Bone marrow (tissue), 2 donors: ENCODE data around the gene PTDSS2.
"Not testable (repeated sequence)": the region's sequence is repeated elsewhere in the genome, so short reads cannot be mapped to it uniquely, and the experiment has no call there.

Experiments
- DNase-seq, 2 donors: peaks; one replicate each; lab custom pipeline; 2025; lab: John Stamatoyannopoulos, UW

The PTDSS2 gene

DNA sequence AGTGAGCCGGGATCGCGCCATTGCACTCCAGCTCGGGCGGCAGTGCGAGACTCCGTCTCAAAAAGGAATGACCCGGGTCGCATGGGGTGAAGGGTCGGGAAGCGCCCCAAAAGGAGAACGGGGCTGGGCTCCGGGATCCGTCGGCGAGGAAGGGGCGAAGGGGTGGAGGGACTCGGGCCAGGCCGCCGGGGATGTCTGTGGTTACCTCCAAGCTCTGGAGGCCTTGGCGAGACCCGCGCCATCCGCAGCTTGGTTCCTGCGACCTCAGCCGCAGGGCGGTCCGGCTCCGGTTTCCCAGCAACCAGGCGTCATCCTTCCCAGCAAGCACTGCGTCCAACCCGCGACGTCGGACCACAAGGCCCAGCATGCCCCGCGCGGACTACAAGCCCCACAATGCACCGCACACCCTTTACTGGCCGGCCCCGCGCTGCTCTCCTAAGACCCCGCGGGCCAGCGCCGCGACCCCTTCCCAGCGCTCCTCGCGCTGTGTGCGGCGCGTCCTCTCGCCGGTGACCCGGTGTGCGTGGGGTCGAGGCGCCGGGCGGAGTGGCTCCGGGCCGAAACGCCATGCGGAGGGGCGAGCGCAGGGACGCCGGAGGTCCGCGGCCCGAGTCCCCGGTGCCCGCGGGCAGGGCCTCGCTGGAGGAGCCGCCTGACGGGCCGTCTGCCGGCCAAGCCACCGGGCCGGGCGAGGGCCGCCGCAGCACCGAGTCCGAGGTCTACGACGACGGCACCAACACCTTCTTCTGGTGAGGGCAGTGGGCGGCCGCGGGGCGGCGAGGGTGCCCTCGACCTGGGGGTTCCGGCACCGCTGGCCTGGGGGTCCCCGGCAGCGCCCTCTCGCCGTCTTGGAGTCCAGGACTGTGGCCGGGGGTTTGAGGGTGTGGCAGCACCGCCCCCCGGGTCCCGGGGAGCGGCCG lies at the start of gene PTDSS2:
PTDSS2 (plus strand) TSS at position 391 of the 920 bp plus-strand sequence; CDS start at position 568, 177 bp downstream.
- peak; percentile 80 to 82 for DNase-seq

DNA sequence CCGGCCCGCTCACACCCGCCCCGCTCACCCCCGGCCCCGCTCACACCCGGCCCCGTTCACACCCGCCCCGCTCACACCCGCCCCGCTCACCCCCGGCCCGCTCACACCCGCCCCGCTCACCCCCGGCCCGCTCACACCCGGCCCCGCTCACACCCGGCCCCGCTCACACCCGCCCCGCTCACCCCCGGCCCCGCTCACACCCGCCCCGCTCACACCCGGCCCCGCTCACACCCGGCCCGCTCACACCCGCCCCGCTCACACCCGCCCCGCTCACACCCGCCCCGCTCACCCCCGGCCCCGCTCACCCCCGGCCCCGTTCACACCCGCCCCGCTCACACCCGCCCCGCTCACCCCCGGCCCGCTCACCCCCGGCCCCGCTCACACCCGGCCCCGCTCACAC lies 48.9 kb upstream of the PTDSS2 start:
- DNase-seq: not testable (repeated sequence)

DNA sequence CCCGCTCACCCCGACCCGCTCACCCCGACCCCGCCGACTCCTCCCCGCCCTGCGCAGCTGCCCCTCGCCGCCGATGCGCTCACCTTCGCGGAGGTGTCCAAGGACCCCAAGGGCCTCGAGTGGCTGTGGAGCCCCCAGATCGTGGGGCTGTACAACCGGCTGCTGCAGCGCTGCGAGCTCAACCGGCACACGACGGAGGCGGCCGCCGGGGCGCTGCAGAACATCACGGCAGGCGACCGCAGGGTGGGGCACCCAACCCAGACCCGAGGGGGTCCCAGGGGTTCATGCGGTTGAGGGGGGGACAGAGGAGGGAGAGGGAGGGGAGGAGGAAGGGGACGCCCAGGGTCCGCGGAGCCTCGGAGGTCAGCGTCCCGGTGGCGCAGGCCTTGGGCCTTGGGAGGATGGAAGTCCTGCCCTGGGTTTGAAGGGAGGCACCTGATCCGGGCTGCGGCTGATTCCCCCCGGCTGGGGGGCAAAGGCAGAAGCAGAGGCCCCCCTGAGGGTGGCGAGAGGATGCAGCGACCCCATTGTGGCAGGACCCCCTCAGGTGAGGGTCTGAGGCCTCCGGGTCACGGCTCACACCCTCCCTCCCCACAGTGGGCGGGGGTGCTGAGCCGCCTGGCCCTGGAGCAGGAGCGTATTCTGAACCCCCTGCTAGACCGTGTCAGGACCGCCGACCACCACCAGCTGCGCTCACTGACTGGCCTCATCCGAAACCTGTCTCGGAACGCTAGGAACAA lies 46.9 kb upstream of the PTDSS2 start:
- DNase-seq: no peak

DNA sequence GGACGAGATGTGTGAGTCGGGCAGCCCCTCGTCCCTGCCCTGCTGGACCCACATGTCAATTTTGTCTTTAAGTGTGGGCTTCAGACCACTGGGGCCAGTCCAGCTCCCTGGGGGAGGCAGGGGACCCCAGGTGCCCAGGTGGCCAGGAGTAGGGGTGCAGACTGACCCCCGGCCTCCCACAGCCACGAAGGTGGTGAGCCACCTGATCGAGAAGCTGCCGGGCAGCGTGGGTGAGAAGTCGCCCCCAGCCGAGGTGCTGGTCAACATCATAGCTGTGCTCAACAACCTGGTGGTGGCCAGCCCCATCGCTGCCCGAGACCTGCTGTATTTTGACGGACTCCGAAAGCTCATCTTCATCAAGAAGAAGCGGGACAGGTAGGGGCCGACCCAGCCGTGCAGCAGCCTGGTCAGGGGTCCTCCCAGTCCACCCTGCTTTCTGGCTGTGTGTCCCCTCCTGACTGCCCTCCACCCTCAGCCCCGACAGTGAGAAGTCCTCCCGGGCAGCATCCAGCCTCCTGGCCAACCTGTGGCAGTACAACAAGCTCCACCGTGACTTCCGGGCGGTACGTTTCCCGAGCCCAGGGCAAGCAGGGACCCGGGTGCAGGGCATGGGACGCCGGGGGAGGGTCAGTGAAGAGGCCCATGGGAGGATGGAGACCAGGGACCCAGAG lies 46.2 kb upstream of the PTDSS2 start:
- DNase-seq: no peak

DNA sequence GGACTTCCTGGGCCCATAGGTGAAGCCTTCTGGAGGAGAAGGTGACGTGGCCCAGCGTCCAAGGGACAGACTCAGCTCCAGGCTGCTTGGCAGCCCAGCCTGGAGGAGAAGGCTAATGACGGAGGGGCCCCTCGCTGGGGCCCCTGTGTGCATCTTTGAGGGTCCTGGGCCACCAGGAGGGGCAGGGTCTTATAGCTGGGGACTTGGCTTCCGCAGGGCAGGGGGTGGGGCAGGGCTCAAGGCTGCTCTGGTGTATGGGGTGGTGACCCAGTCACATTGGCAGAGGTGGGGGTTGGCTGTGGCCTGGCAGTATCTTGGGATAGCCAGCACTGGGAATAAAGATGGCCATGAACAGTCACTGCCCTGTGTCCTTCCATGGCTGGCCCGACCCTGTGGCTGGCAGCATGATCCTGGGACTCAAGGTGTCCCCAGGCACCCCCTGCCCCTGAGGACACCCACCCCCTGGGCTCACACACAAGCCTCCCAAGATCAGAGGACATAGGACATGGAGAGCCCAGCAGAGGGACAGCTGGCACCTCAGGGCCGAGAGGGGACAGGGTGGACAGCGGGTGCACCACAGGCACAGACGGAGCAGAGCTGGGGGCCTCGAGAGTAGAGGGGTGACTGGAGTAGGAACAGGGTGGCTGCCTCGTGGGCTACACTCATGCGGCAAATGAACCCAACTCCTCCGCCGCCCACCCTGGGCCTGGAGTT lies 45.4 kb upstream of the PTDSS2 start:
- no peak for DNase-seq

DNA sequence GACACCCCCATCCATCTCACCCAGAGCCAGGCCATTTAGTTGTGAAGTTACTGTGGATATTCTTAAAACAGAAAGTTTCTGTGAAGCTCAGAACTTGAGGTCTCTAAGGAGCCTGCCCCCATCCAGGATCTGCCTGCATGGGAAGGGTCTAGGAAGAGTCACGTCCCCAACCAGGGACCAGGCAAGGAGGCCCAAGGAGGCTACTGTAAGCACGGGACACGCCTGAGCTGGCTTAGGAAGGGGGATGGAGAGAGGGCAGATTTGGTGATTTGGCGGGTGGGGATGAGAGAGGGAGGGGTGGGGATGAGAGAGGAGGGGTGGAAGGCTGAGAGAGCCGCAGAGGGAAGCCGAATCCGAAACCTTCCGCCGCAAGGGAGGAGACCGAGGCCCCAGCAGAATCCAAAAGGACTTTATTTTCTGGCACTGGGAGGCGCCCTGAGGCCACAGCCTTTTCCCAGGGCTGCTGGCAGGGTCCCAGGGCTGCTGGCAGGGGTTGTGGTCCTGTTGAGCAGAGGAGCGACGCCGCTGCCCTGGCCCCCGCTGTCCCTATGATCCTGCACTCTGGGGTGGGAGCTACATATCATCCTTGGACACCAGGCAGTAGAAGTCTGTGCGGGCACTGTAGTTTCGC lies 44.6 kb upstream of the PTDSS2 start:
- DNase-seq: no peak

DNA sequence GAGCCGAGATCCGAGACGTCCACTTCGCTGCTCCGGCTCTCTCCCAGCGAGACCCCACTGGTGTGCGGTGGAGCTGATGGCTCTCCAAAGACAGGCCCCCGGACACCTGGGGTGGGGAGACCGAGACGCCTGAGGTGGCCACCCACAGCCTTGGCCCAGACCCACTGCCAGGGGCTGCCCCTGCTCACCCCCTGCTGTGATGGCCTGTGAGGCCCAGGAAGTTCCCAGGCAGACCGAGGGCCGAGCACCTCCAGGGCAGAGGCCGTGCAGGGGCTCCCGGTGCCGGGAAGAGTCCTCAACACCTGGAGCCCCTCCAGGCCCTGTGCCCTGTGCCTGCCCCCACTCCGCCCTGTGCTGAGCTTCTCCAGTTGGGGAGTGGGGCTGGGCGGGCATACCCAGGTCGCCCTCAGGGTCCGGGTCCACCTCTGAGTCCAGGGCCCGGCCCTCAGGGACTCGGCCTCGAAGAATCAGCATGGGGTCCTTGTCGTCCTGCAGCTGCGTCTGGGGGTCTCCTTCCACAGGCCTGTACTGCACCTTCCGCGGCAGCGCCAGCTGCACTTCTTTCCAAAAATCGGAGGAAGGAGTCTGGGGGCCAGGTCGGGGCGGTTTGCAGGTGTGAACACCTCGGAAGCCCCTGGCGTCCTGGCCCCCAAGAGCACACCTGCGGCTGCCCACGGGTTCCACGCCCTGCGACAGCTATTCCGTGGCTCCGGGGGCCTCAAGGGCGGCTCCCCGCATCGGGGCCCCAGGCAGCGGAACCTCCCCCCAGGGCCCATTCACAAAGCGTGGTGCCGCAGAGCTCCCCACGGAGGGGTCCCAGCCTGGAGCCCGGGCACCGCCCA lies 43.9 kb upstream of the PTDSS2 start:
- no peak for DNase-seq

DNA sequence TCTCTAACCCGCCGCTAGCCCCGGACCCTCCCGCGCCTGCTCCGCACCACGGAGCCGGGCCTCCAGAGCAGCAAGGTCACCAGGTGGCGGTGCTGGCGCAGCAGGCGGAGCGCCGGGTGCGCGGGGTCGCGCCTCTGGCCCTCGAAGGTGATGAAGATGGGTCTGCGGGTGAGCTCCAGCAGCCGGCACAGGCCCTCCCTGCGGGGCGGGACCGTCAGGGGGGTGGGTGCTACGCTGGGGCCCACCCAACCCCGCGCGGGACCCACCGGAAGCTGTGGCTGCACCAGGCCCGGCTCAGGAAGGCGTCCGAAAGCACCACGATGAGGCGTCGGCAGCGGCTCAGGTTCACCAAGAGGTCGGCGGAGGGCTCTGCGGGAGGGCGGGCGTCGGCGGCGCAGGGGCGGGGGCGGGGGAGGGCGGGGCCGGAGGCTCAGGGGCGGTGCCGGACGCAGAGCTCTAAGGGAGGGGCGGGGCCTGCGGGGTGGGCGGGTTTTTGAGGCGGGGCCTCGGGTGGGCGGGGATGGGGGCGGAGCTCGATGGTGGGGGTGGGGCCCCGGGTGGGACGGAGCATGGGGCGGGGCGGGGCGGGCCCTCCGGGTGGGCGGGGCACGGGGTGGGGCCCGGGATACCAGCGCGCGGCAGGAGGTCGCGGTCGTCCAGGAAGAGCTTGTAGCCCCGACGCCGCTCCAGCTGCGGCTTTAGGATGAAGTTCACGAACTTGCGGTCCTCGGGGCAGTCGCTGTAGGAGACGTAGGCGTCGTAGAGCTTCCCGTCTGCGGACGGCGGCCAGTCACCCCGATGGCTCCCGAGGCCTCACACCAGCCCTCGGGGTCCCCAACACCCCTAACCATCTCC lies 43.1 kb upstream of the PTDSS2 start:
- peak; percentile 55 to 69 for DNase-seq

DNA sequence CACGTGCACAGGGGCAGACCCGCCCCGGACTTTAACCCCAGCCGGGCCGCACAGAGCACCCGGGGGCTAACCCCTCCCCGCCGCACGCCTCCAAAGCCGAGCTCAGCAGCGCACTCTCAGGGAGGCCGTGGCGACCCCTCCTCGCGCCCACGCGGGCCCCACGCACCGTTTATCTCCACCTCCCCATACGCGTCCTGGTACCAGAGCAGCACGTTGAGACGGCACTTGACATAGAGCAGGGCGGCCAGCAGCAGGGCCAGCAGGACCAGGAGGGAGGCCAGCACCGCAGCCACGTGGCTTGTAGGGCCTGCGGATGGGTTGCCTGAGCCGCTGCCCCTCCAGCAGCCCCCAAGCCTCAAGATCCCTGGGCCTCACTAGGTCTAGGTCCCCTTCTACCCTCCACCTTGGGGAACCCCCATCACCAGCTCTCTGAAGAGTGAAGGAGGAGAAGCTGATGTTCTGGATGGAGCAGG lies 42.4 kb upstream of the PTDSS2 start:
- DNase-seq: no peak

DNA sequence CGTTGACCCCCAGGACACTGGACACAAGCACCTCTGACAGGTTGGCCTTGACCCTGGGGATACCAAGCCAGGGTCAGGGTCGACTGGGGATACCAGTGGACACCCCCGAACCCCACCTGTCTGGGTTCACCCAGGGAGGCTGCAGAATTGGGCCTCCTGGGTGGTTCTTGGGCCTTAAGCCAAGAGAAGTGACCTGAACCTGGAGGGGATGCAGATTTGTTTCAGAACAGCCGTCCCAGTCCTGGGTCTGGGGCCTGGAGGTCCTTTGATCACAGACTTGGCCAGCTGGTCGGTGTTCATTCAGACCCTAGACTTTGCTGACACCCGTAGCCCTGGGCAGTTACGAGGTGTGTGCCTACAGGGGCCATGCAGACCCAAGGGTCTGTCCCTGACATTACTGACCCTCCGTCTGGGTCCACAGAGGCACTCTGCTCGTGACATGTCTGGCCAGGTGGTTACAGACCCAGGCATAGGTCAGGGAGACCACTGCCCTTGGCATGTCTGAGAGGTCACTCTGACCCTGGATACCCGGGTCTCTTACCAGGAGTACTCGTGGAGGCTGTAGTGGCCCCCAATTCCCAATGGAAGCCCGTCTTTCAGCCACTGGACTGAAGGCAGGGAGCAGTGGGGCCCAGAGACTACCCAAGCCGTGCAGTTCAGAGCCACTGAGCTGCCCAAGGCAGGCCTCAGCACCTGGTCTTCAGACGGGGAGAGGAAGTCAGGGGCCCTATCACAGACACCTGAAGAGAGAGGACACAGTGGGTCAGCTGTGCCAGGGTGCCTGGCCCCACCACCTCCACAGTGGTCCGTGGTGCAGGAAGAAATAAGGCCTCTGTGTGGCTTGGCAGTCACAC lies 41.7 kb upstream of the PTDSS2 start:
- DNase-seq: no peak

DNA sequence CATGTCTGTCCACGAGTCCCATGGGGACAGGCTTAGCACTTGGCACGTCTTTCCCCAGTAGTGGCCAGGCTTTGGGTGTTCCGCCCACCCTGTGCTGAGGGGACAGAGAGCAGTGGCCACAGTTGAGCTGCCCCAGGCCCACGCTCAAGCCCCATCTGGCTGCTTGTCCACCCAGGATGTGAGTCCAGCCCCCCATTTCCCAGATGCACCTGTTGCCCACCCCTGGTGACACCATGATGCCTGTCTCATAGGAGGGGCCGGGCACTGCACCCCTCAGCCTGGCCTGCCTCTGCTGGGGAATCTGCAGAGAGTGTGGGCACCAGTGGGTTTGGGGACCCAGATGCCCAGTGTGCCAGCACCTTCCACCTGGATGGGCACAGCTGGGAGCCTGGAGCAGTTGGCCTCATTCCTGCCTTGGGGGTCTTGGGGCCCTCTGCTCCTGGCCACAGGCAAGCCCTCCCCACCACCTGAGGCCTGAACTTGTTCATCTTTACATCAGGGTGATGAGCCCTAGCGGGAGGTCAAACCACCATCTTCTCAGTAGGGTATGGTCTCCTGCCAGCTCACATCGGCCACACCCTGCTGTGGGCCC lies 41.0 kb upstream of the PTDSS2 start:
- no peak for DNase-seq

DNA sequence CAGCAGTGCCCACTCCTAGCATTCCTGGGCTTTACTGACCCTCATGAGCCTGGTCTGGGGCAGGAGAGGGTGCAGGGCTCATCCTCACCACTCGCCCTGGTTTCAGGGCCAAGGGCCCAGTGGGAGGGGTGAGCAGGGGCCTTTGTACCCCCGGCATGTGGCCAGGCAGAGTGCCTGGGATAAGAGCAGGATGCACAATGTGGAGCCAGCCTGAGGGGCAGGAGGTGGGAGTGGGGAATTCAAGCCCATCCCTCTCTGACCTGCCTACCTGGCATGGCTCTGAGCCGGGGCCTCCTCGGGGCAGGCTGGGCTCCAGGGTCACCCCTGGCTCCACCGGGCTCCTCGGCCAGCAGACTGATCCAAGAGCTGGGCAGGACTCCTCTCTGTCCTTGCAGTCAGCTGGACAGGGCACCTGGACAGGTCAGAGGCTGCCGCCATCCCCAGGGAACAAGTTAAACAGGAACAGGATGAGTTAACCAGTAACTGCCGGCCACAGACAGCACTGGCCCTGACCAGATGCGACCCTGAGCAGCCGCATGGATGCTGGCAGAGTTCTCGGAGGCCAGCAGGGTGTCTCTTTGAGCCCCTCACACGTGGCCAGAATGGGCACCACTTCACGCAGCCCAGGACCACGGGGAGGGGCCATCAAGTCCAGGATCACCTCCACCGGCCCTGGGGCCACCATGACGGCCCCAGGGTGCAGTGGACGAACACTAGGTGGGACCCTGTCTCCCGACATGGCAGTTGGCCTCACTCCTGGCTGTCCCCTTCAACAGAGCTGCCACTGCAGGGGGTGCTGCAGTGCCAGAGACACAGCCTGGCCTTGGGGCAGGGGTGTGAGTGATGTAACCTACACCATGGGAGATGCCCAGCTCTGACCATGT lies 40.2 kb upstream of the PTDSS2 start:
- DNase-seq: no peak

DNA sequence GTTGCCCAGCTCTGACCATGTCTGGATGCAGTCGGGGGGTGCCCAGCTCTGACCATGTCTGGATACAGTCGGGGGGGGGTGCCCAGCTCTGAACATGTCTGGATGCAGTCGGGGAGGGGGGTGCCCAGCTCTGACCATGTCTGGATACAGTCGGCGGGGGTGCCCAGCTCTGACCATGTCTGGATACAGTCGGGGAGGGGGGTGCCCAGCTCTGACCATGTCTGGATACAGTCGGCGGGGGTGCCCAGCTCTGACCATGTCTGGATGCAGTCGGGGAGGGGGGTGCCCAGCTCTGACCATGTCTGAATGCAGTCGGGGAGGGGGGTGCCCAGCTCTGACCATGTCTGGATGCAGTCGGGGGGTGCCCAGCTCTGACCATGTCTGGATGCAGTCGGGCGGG lies 39.4 kb upstream of the PTDSS2 start:
- DNase-seq: not testable (repeated sequence)

DNA sequence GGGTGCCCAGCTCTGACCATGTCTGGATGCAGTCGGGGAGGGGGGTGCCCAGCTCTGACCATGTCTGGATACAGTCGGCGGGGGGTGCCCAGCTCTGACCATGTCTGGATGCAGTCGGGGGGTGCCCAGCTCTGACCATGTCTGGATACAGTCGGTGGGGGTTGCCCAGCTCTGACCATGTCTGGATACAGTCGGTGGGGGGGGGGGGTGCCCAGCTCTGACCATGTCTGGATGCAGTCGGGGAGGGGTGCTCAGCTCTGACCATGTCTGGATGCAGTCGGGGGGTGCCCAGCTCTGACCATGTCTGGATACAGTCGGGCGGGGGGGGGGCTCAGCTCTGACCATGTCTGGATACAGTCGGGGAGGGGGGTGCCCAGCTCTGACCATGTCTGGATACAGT lies 38.6 kb upstream of the PTDSS2 start:
- DNase-seq: not testable (repeated sequence)

DNA sequence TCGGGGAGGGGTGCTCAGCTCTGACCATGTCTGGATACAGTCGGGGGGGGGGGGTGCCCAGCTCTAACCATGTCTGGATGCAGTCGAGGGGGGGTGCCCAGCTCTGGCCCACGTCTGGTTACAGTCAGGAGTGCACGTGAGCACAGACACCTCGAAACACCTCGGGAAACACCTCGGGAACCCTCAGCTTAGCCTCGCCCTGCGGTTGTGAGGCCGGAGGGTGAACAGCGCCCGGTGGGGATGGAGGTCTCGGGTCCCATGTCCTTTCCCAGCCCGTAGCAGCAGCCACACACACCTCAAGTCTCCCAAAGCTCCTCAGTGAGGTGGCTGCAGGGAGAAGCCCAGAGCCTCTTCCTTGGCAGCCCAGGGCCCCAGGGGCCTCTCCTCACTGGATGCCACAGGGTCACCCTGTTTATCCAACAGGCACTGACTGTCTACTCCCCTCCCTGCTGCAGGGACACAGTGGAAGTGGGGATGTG lies 37.4 kb upstream of the PTDSS2 start:
- no peak for DNase-seq

DNA sequence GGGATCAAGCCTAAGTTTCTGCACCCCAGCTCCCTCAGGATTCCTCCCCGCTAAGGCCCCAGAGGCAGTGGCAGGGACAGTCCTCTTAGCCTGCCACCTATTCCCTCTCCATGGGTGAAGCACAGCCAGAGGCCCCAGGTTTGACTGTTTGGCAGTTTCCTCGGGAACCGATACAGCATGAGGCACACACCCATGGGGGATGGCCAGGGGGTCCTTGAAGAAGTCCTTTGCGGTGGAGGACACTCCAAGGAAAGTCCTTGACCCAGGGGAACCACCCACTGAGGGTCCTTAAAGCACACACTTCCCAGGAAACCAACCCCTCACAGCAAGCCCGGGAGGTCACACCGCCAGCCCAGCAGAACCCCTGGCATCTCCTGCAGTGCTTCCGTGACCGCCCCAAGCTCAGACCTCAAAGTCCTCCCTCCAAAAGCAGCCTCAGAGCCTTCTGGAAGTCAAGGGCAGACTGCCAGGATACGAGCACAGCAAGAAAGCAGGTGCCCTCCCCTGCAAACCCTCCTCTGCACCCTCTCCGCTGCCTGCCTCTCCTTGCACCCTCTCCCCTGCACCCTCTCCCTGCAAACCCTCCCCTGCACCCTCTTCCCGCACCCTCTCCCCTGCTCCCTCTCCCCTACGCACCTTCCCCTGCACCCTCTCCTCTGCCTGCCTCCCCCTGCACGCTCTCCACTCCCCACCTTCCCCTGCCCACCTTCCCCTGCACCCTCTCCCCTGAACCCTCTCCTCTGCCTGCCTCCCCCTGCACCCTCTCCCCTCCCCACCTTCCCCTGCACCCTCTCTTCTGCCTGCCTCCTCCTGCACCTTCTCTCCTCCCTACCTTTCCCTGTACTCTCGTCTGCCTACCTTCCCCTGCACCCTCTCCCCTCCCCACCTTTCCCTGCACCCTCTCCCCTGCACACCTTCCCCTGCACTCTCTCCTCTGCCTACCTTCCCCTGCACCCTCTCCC lies 36.7 kb upstream of the PTDSS2 start:
- peak in 1 of 2 donors; percentile 20 for DNase-seq
